ENCODE results near the gene MAP2K6. TPM values are rescaled to one million over a fixed set of nuclear protein-coding genes. Genes with fewer than 3 reads are reported as not detected.

Gene MAP2K6
- total and polyA plus RNA-seq, 4 donors: 2.2 to 14.4 (median 7.6) TPM

DNA sequence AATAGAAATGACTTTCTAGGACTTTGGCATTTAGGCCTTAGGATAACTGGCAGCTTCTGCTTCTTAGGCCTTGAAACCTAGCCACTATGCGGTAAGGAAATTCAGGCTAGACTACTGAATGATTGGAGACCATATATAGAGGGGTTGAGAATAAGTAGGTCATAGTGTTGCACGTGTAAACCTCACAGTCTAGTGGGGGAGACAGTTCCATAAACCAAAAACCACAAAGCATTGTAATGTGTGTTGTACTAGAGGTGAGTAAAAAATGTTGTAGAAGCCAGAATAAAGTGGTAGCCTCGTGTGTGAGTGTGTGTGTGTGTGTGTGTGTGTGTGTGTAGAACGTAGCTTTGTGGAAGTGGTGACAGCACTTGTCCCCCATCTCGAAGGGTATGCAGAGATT, 188.5 kb downstream of the MAP2K6 start:
- Histone ChIP-seq H3K4me3 (no peak overlapping the region), H3K27ac (ENCODE audit: low read depth in 1 of 2, low read length in 1 of 2) (no peak overlapping the region), H3K36me3 (ENCODE audit: control insufficient read depth in 4 of 4, insufficient read depth in 4 of 4, low read length in 4 of 4) (no peaks in the 10 kb centered on the region), H3K9me3 (ENCODE audit: control insufficient read depth in 4 of 4, insufficient read depth in 3 of 4, low read length in 3 of 4) (no peaks in the 10 kb centered on the region), H3K27me3 (ENCODE audit: control insufficient read depth in 3 of 3, insufficient read depth in 3 of 3, low read length in 2 of 3) (no peaks in the 10 kb centered on the region), H3K9ac (ENCODE audit: insufficient read depth in 1 of 2, low read length in 2 of 2) (no peak overlapping the region), H3K4me1 (ENCODE audit: control insufficient read depth in 5 of 5, insufficient read depth in 5 of 5, low read length in 5 of 5) (peaks cover 0 to 14% (median 3%) of the 10 kb centered on the region in 5 donors)
- DNase-seq: no peak
- ATAC-seq (ENCODE audit: insufficient read depth, low FRiP score): no peak
- TF ChIP-seq, protein P1, sequence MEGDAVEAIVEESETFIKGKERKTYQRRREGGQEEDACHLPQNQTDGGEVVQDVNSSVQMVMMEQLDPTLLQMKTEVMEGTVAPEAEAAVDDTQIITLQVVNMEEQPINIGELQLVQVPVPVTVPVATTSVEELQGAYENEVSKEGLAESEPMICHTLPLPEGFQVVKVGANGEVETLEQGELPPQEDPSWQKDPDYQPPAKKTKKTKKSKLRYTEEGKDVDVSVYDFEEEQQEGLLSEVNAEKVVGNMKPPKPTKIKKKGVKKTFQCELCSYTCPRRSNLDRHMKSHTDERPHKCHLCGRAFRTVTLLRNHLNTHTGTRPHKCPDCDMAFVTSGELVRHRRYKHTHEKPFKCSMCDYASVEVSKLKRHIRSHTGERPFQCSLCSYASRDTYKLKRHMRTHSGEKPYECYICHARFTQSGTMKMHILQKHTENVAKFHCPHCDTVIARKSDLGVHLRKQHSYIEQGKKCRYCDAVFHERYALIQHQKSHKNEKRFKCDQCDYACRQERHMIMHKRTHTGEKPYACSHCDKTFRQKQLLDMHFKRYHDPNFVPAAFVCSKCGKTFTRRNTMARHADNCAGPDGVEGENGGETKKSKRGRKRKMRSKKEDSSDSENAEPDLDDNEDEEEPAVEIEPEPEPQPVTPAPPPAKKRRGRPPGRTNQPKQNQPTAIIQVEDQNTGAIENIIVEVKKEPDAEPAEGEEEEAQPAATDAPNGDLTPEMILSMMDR (IDR thresholded peaks at IDR 0.05; ENCODE audit: control extremely low read depth, extremely low read depth): no peak
- 69 to 78% methylated on average over 5 of the region's 5 CpGs for WGBS, 2 donors

Other genes with a start within 250 kb of the MAP2K6 start
- 10 to 100 TPM in 1 of 2 donors, 1 to 10 TPM in 1; 3.5 to 26.6 TPM for gene ABCA10, start 185.9 kb upstream of the MAP2K6 start, total RNA-seq
- 10 to 100 TPM in 1 of 2 donors, under 1 TPM in 1; 0.29 to 10.9 TPM for gene ABCA10, start 185.9 kb upstream of the MAP2K6 start, polyA plus RNA-seq
- gene ABCA5, start 87.6 kb upstream of the MAP2K6 start, total RNA-seq: 10 to 100 TPM; 16.8 to 76.3 TPM
- gene ABCA5, start 87.6 kb upstream of the MAP2K6 start, polyA plus RNA-seq: 10 to 100 TPM in 1 of 2 donors, 1 to 10 TPM in 1; 4.8 to 22.8 TPM

Data from lung (tissue), 12 donors.